Measurements from ENCODE around the gene ZNF609.
"Not testable (repeated sequence)": the region's sequence is repeated elsewhere in the genome, so short reads cannot be mapped to it uniquely, and the experiment has no call there.

ZNF609 gene

DNA sequence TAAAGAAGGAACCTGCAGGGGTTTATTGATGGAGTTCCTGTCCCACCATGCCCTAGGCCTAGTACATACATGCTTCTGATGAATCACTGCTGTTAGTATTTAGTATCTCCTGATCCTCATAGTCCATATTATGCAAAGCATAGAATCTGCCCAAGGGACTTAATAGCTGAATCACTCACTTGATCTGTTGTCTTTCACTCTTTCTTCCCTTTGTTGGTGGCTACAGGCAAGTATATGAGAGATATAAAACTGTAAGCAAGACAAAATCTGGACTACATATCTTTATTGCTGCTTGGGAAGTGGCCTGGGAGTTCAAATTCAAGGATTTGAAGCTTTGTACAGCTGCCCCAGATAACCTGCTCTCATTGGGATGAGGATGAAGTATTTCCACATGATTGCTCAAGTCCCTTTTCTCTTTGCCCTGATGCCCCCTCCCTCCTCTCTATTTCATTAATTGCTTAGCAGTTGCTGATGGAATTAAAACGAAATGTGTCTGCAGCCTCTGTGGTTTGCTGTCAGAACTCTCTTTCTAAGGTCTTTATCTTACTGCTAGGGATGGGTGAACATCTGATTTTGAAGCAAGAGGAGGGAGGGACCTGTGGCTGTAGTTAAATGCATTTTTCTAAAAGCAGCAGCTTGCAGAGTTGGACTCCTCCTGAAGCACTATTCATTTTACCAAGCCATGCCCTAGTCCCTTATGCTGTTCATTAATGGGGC, 114.1 kb downstream of the ZNF609 start:
- Histone ChIP-seq H3K36me3 (ENCODE audit: insufficient read depth, low read length) (no peaks in the 10 kb centered on the region), H3K4me3 (ENCODE audit: low read depth in 1 of 2, low read length in 2 of 2) (no peak overlapping the region), H3K4me1 (ENCODE audit: insufficient read depth, low read length) (peaks cover 12% of the 10 kb centered on the region), H3K27ac (ENCODE audit: low read depth, low read length) (no peak overlapping the region), H3K9ac (ENCODE audit: low read length) (no peak overlapping the region), H3K27me3 (ENCODE audit: control insufficient read depth in 1 of 2, insufficient read depth in 2 of 2, low read length in 2 of 2) (no peaks in the 10 kb centered on the region), H3K9me3 (ENCODE audit: low read length) (no peaks in the 10 kb centered on the region)

- no peaks in the 10 kb centered on the region for H3K27me3 ChIP-seq (ENCODE audit: control insufficient read depth in 1 of 2, insufficient read depth in 2 of 2, low read length in 2 of 2)
- peaks cover 6% of the 10 kb centered on the region for H3K4me1 ChIP-seq (ENCODE audit: insufficient read depth, low read length)
- no peak overlapping the region for H3K27ac ChIP-seq (ENCODE audit: low read depth, low read length)
- no peaks in the 10 kb centered on the region for H3K36me3 ChIP-seq (ENCODE audit: insufficient read depth, low read length)
- no peak overlapping the region for H3K9ac ChIP-seq (ENCODE audit: low read length)
- H3K4me3 ChIP-seq (ENCODE audit: low read depth in 1 of 2, low read length in 2 of 2), result no peak overlapping the region
- no peaks in the 10 kb centered on the region for H3K9me3 ChIP-seq (ENCODE audit: low read length)
Observed at GRCh38 chr15:64580696-64581407, 120.5 kb downstream of the ZNF609 start.

GRCh38 chr15:64581408-64581761, 121.0 kb downstream of the ZNF609 start:
- peaks cover 6% of the 10 kb centered on the region for H3K4me1 ChIP-seq (ENCODE audit: insufficient read depth, low read length)
- H3K36me3 ChIP-seq (ENCODE audit: insufficient read depth, low read length), result no peaks in the 10 kb centered on the region
- no peak overlapping the region for H3K9ac ChIP-seq (ENCODE audit: low read length)
- no peak overlapping the region for H3K4me3 ChIP-seq (ENCODE audit: low read depth in 1 of 2, low read length in 2 of 2)
- H3K27me3 ChIP-seq (ENCODE audit: control insufficient read depth in 1 of 2, insufficient read depth in 2 of 2, low read length in 2 of 2), result no peaks in the 10 kb centered on the region
- no peak overlapping the region for H3K27ac ChIP-seq (ENCODE audit: low read depth, low read length)
- H3K9me3 ChIP-seq (ENCODE audit: low read length), result no peaks in the 10 kb centered on the region

DNA sequence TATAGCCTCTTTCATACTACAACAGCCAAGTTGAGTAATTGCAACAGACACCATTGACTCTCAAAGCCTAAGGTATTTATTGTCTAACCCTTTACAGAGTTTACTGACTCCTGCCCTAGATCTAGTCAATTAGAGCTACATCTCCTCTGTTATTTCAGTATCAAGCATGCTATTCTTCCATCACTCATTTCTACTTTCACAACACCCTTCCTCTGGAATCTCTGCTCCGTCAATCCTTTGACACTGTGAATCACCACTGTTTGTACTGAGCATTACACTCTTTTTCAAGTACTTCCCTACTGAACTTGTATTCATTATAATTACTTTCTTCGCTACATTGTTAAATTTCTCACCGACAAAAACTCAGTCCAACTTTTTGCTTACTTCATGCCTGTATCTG, 121.8 kb downstream of the ZNF609 start:
- Histone ChIP-seq H3K36me3 (ENCODE audit: insufficient read depth, low read length) (no peaks in the 10 kb centered on the region), H3K4me3 (ENCODE audit: low read depth in 1 of 2, low read length in 2 of 2) (no peak overlapping the region), H3K27me3 (ENCODE audit: control insufficient read depth in 1 of 2, insufficient read depth in 2 of 2, low read length in 2 of 2) (no peaks in the 10 kb centered on the region), H3K9ac (ENCODE audit: low read length) (no peak overlapping the region), H3K4me1 (ENCODE audit: insufficient read depth, low read length) (peaks cover 6% of the 10 kb centered on the region), H3K27ac (ENCODE audit: low read depth, low read length) (no peak overlapping the region), H3K9me3 (ENCODE audit: low read length) (no peaks in the 10 kb centered on the region)

DNA sequence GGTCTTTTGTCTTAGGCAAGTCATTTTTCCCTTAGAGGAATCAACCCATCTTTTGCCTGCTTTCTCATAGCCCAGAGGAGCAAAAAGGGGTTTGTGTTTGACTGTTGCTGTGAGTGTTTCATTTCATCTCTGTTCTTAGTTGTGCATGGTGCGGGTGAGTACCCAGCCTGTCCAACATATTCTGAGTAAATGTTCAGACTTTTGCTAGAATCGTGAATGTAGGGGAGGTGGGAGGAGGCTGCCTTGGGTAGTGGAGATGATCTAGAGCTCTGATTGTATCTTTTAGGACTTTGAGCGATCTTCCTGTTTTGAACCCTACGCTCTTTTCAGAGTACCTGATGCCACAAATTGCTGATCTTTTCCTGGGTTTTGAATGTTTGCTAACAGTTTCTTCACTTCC, 123.1 kb downstream of the ZNF609 start:
- H3K27ac ChIP-seq (ENCODE audit: low read depth, low read length), result no peak overlapping the region
- no peaks in the 10 kb centered on the region for H3K36me3 ChIP-seq (ENCODE audit: insufficient read depth, low read length)
- H3K4me3 ChIP-seq (ENCODE audit: low read depth in 1 of 2, low read length in 2 of 2), result no peak overlapping the region
- H3K4me1 ChIP-seq (ENCODE audit: insufficient read depth, low read length), result peaks cover 6% of the 10 kb centered on the region
- H3K9ac ChIP-seq (ENCODE audit: low read length), result no peak overlapping the region
- no peaks in the 10 kb centered on the region for H3K27me3 ChIP-seq (ENCODE audit: control insufficient read depth in 1 of 2, insufficient read depth in 2 of 2, low read length in 2 of 2)
- no peaks in the 10 kb centered on the region for H3K9me3 ChIP-seq (ENCODE audit: low read length)

DNA sequence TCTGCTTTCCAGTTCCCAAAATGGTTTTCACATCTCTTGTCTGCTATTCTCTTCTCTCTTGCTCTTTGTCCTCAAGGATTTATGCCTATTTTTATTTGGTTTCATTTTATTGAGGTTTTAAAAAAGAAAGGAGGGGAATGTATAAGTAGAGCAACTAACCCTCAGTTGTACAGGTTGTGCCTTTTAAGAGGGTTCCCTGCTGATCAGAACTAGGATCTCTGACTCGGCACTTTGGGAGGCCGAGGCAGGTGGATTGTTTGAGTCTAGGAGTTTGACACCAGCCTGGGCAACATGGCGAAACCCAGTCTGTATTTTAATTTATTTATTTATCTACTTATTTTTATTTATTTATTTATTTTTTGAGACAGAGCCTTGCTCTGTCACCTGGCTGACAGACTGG, 123.6 kb downstream of the ZNF609 start:
- Histone ChIP-seq H3K9ac (ENCODE audit: low read length) (no peak overlapping the region), H3K4me3 (ENCODE audit: low read depth in 1 of 2, low read length in 2 of 2) (no peak overlapping the region), H3K27me3 (ENCODE audit: control insufficient read depth in 1 of 2, insufficient read depth in 2 of 2, low read length in 2 of 2) (no peaks in the 10 kb centered on the region), H3K27ac (ENCODE audit: low read depth, low read length) (no peak overlapping the region), H3K9me3 (ENCODE audit: low read length) (no peaks in the 10 kb centered on the region), H3K36me3 (ENCODE audit: insufficient read depth, low read length) (no peaks in the 10 kb centered on the region), H3K4me1 (ENCODE audit: insufficient read depth, low read length) (peaks cover 6% of the 10 kb centered on the region)

DNA sequence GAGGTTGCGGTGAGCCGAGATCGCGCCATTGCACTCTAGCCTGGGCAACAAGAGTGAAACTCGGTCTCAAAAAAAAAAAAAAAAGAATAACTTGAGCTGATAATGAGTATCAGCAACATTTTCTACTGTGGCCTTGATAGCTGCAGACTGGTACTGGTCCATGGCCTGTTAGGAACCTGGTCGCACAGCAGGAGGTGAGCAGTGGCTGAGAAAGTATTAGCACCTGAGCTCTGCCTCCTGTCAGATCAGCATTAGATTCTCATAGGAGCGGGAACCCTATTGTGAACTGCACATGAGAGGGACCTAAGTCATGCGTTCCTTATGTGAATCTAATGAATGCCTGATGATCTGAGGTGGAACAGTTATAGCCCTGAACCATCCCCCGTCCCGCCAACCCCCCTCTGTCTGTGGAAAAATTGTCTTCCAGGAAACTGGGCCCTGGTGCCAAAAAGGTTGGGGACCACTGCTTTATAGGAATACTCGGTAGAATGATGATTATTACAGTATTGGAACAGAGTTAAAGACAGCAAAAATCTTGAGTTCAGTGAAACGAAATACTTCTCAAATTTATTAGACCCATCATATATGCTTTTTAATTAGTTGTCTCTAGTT, 126.0 kb downstream of the ZNF609 start:
- Histone ChIP-seq H3K4me1 (ENCODE audit: insufficient read depth, low read length) (peaks cover 6% of the 10 kb centered on the region), H3K9me3 (ENCODE audit: low read length) (no peaks in the 10 kb centered on the region), H3K27me3 (ENCODE audit: control insufficient read depth in 1 of 2, insufficient read depth in 2 of 2, low read length in 2 of 2) (no peaks in the 10 kb centered on the region), H3K9ac (ENCODE audit: low read length) (no peak overlapping the region), H3K36me3 (ENCODE audit: insufficient read depth, low read length) (no peaks in the 10 kb centered on the region), H3K4me3 (ENCODE audit: low read depth in 1 of 2, low read length in 2 of 2) (no peak overlapping the region), H3K27ac (ENCODE audit: low read depth, low read length) (no peak overlapping the region)

DNA sequence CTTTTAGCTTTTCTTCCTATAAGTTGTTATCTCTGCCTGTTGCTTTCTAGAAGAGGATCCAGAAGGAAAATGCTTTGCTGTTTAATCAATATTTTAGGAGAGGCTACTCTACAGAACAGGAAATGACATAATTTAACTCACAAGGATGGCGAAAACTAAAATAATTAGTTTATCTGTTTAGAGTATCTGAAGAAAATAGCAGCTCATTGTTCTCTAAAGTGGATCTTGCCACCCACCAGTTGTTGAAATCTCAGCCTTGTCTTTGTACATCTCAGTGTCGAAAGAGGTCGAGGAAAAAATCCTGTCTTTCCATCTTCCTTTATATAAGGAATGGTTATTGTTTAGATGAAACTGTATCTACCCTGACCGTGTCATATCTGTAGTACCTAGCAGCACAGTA, 126.6 kb downstream of the ZNF609 start:
- no peaks in the 10 kb centered on the region for H3K27me3 ChIP-seq (ENCODE audit: control insufficient read depth in 1 of 2, insufficient read depth in 2 of 2, low read length in 2 of 2)
- H3K27ac ChIP-seq (ENCODE audit: low read depth, low read length), result no peak overlapping the region
- H3K9ac ChIP-seq (ENCODE audit: low read length), result no peak overlapping the region
- H3K4me1 ChIP-seq (ENCODE audit: insufficient read depth, low read length), result peaks cover 6% of the 10 kb centered on the region
- no peak overlapping the region for H3K4me3 ChIP-seq (ENCODE audit: low read depth in 1 of 2, low read length in 2 of 2)
- no peaks in the 10 kb centered on the region for H3K9me3 ChIP-seq (ENCODE audit: low read length)
- H3K36me3 ChIP-seq (ENCODE audit: insufficient read depth, low read length), result no peaks in the 10 kb centered on the region

DNA sequence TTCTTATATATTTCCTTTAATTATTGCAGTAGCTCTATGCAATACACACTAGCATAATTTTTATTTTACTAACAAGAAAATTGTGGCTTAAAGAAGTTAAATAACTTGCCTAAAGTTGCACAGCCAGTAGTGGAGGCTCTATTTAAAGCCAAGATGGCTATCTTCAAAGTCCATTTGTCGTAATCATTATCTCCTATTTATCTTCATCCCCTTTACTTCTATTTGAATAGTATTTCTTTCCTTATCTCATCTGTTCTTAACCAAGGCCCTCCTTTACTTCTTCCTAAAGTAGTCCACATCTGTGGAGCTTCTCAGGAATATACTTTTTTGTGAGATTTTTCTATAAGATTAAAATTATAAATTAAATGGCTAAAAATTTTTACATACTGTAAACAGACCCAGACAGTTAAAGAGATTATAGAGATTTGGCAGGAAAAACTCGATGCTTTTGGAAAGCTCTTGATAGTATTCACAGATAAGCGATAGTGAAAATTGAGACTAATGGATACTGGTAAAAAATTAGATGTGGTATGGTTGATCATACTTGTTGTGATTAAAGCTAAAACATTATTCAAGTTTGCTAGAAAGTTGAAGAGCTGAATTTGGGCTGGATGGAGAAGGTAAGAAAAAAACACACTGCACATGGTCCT, 129.2 kb downstream of the ZNF609 start:
- no peak overlapping the region for H3K27ac ChIP-seq (ENCODE audit: low read depth, low read length)
- H3K9me3 ChIP-seq (ENCODE audit: low read length), result no peaks in the 10 kb centered on the region
- no peaks in the 10 kb centered on the region for H3K36me3 ChIP-seq (ENCODE audit: insufficient read depth, low read length)
- H3K27me3 ChIP-seq (ENCODE audit: control insufficient read depth in 1 of 2, insufficient read depth in 2 of 2, low read length in 2 of 2), result no peaks in the 10 kb centered on the region
- no peaks in the 10 kb centered on the region for H3K4me1 ChIP-seq (ENCODE audit: insufficient read depth, low read length)
- H3K4me3 ChIP-seq (ENCODE audit: low read depth in 1 of 2, low read length in 2 of 2), result no peak overlapping the region
- H3K9ac ChIP-seq (ENCODE audit: low read length), result no peak overlapping the region

GRCh38 chr15:64592845-64593244, 132.5 kb downstream of the ZNF609 start:
- not testable (repeated sequence) for H3K27ac ChIP-seq (ENCODE audit: low read depth, low read length); H3K27me3 ChIP-seq (ENCODE audit: control insufficient read depth in 1 of 2, insufficient read depth in 2 of 2, low read length in 2 of 2); H3K9me3 ChIP-seq (ENCODE audit: low read length); H3K4me3 ChIP-seq (ENCODE audit: low read depth in 1 of 2, low read length in 2 of 2); H3K9ac ChIP-seq (ENCODE audit: low read length); H3K36me3 ChIP-seq (ENCODE audit: insufficient read depth, low read length)
- peaks cover 13% of the 10 kb centered on the region for H3K4me1 ChIP-seq (ENCODE audit: insufficient read depth, low read length)

- Histone ChIP-seq H3K9me3 (ENCODE audit: low read length) (no peaks in the 10 kb centered on the region), H3K4me1 (ENCODE audit: insufficient read depth, low read length) (peaks cover 19% of the 10 kb centered on the region), H3K27me3 (ENCODE audit: control insufficient read depth in 1 of 2, insufficient read depth in 2 of 2, low read length in 2 of 2) (no peaks in the 10 kb centered on the region), H3K9ac (ENCODE audit: low read length) (no peak overlapping the region), H3K4me3 (ENCODE audit: low read depth in 1 of 2, low read length in 2 of 2) (peak overlapping the region in 1 of 2 donors; percentile 4), H3K36me3 (ENCODE audit: insufficient read depth, low read length) (no peaks in the 10 kb centered on the region), H3K27ac (ENCODE audit: low read depth, low read length) (no peak overlapping the region)
Observed at GRCh38 chr15:64596701-64597476, 136.5 kb downstream of the ZNF609 start.

Measured in muscle layer of colon (tissue), 2 donors.